ENCODE measurements around the gene MEMO1. TPM values are rescaled to one million over a fixed set of nuclear protein-coding genes. Genes with fewer than 3 reads are reported as not detected.
"Not testable (repeated sequence)": the region's sequence is repeated elsewhere in the genome, so short reads cannot be mapped to it uniquely, and the experiment has no call there.

Gene MEMO1
- total RNA-seq, 1 experiment from 2014 or later = 49.5 TPM

GRCh38 chr2:31957354-31958139 is 53.3 kb downstream of the MEMO1 start:
- Histone ChIP-seq H3K79me2 (ENCODE audit: low read length) (peaks cover 90% of the 10 kb centered on the region), H3K9me2 (replicated peaks; ENCODE audit: low read length) (no peaks in the 10 kb centered on the region), H2AFZ (ENCODE audit: low read length) (no peak overlapping the region), H3K36me3 (ENCODE audit: low read depth, low read length) (0 out of 2 replicates have a peak, but pooled peaks cover 3% of the 10 kb centered on the region), H3K9me3 (ENCODE audit: low read length) (no peaks in the 10 kb centered on the region), H3K27me3 (ENCODE audit: low read length) (no peaks in the 10 kb centered on the region), H3K4me2 (ENCODE audit: low read length) (no peak overlapping the region), H3K4me1 (ENCODE audit: insufficient read depth, low read length) (peaks cover 8% of the 10 kb centered on the region; the same call in 1 of the 2 replicates), H4K20me1 (ENCODE audit: low read length) (0 out of 2 replicates have a peak, but pooled peaks cover 4% of the 10 kb centered on the region), H3K4me3 (ENCODE audit: low read length) (no peak overlapping the region), H3F3A (ENCODE audit: low read length, unreplicated experiment) (no peaks in the 10 kb centered on the region), H3K9ac (ENCODE audit: low read length) (no peak overlapping the region), H3K27ac (ENCODE audit: low read length) (no peak overlapping the region)
- TF ChIP-seq CTCF (conservative IDR thresholded peaks at IDR 0.05; ENCODE audit: low read depth, low read length) (no peak), EZH2 (IDR thresholded peaks at IDR 0.05; ENCODE audit: low read length, unreplicated experiment) (no peak), EZH2phosphoT487 (IDR thresholded peaks at IDR 0.05; ENCODE audit: borderline replicate concordance, low read length) (no peak)
- no peak for DNase-seq
- ChIA-PET POLR2A (ENCODE audit: unreplicated experiment) (no interaction called here), CTCF (no interaction called here)
- BruUV-seq (replicated peaks) = no TSS peak
- ATAC-seq = no peak
- intact Hi-C loops (cut with micrococcal nuclease) = no loop called here

- H3K27me3 ChIP-seq (ENCODE audit: low read length); H2AFZ ChIP-seq (ENCODE audit: low read length); intact Hi-C loops (cut with micrococcal nuclease); H3K4me3 ChIP-seq (ENCODE audit: low read length); H3K4me1 ChIP-seq (ENCODE audit: insufficient read depth, low read length); DNase-seq; ATAC-seq; POLR2A ChIA-PET (ENCODE audit: unreplicated experiment); BruUV-seq (replicated peaks); H3K4me2 ChIP-seq (ENCODE audit: low read length); CTCF ChIA-PET; H3K27ac ChIP-seq (ENCODE audit: low read length); H3K36me3 ChIP-seq (ENCODE audit: low read depth, low read length); H4K20me1 ChIP-seq (ENCODE audit: low read length); H3K9me2 ChIP-seq (replicated peaks; ENCODE audit: low read length); H3F3A ChIP-seq (ENCODE audit: low read length, unreplicated experiment); H3K9ac ChIP-seq (ENCODE audit: low read length); H3K9me3 ChIP-seq (ENCODE audit: low read length): not testable (repeated sequence)
- peaks cover 88% of the 10 kb centered on the region for H3K79me2 ChIP-seq (ENCODE audit: low read length)
Measured at GRCh38 chr2:31956934-31957333, 53.9 kb downstream of the MEMO1 start.

GRCh38 chr2:31956312-31956711 is 54.5 kb downstream of the MEMO1 start:
- H3K27me3 ChIP-seq (ENCODE audit: low read length) = no peaks in the 10 kb centered on the region
- H3F3A ChIP-seq (ENCODE audit: low read length, unreplicated experiment) = no peaks in the 10 kb centered on the region
- H3K4me1 ChIP-seq (ENCODE audit: insufficient read depth, low read length) = peaks cover 7% of the 10 kb centered on the region; the same call in 1 of the 2 replicates
- no peak overlapping the region for H3K4me3 ChIP-seq (ENCODE audit: low read length)
- no peak for DNase-seq
- no peaks in the 10 kb centered on the region for H3K9me2 ChIP-seq (replicated peaks; ENCODE audit: low read length)
- intact Hi-C loops (cut with micrococcal nuclease) = no loop called here
- no peaks in the 10 kb centered on the region for H3K9me3 ChIP-seq (ENCODE audit: low read length)
- peaks cover 83% of the 10 kb centered on the region for H3K79me2 ChIP-seq (ENCODE audit: low read length)
- H3K4me2 ChIP-seq (ENCODE audit: low read length) = no peak overlapping the region
- 0 out of 2 replicates have a peak, but pooled peaks cover 3% of the 10 kb centered on the region for H3K36me3 ChIP-seq (ENCODE audit: low read depth, low read length)
- no peak overlapping the region for H2AFZ ChIP-seq (ENCODE audit: low read length)
- 0 out of 2 replicates have a peak, but pooled peaks cover 4% of the 10 kb centered on the region for H4K20me1 ChIP-seq (ENCODE audit: low read length)
- no peak overlapping the region for H3K27ac ChIP-seq (ENCODE audit: low read length)
- ChIA-PET CTCF (no interaction called here), POLR2A (ENCODE audit: unreplicated experiment) (no interaction called here)
- no peak for TF ChIP-seq EZH2phosphoT487 (IDR thresholded peaks at IDR 0.05; ENCODE audit: borderline replicate concordance, low read length)
- TF ChIP-seq CTCF (conservative IDR thresholded peaks at IDR 0.05; ENCODE audit: low read depth, low read length) = no peak
- no peak for TF ChIP-seq EZH2 (IDR thresholded peaks at IDR 0.05; ENCODE audit: low read length, unreplicated experiment)
- no TSS peak for BruUV-seq (replicated peaks)
- no peak for ATAC-seq
- no peak overlapping the region for H3K9ac ChIP-seq (ENCODE audit: low read length)

GRCh38 chr2:31953095-31953494 is 57.7 kb downstream of the MEMO1 start:
- H2AFZ ChIP-seq (ENCODE audit: low read length); H3F3A ChIP-seq (ENCODE audit: low read length, unreplicated experiment); POLR2A ChIA-PET (ENCODE audit: unreplicated experiment); H3K27ac ChIP-seq (ENCODE audit: low read length); intact Hi-C loops (cut with micrococcal nuclease); CTCF ChIA-PET; H3K4me2 ChIP-seq (ENCODE audit: low read length); DNase-seq; H3K9ac ChIP-seq (ENCODE audit: low read length); H3K36me3 ChIP-seq (ENCODE audit: low read depth, low read length); BruUV-seq (replicated peaks); H3K4me3 ChIP-seq (ENCODE audit: low read length); H3K9me3 ChIP-seq (ENCODE audit: low read length); H3K9me2 ChIP-seq (replicated peaks; ENCODE audit: low read length); ATAC-seq; H3K27me3 ChIP-seq (ENCODE audit: low read length); H4K20me1 ChIP-seq (ENCODE audit: low read length); H3K4me1 ChIP-seq (ENCODE audit: insufficient read depth, low read length): not testable (repeated sequence)
- H3K79me2 ChIP-seq (ENCODE audit: low read length) = peaks cover 82% of the 10 kb centered on the region

Data from PC-3 (cell line).